Mesenteric fat pad (tissue), 1 donor: ENCODE measurements around the gene NGF. TPM values are rescaled to one million over a fixed set of nuclear protein-coding genes. Genes with fewer than 3 reads are reported as not detected.
"Not testable (repeated sequence)": the region's sequence is repeated elsewhere in the genome, so short reads cannot be mapped to it uniquely, and the experiment has no call there.

Source experiments
- DNase-seq: peaks from one replicate; pipeline ENCODE4 v3.0.0-alpha.2; 2020; ENCODE audit warnings: low spot score
- long read RNA-seq: library from polyadenylated mRNA; unstranded; transcript quantifications from one replicate; pipeline ENCODE4 v2.0.0, GENCODE V29; 2020
- total RNA-seq: library from RNA; stranded (reverse); fragmentation: NEBNext Ultra II Directional; extraction: Animal tissue kit (Norgen Biotek cat#: 25700); gene quantifications from one replicate; pipeline ENCODE4 v1.2.1, GENCODE V29; 2021
- donor health status: DM: yes; HTN: yes; CAD: no.

The NGF gene
- total RNA-seq = 5.2 TPM
- long read RNA-seq, partial matches to known transcripts = 1 of 17 reads
- long read RNA-seq, other reads (novel, unspliced or antisense) = 13 of 17 reads

GRCh38 chr1:115337633-115338456, at the start of gene NGF:
Gene NGF, minus strand, starts transcription at chr1:115338249. Its CDS starts 51,454 bp downstream, at chr1:115286795.
- no peak for DNase-seq

- not testable (repeated sequence) for DNase-seq
These were observed 45.4 kb upstream of the NGF start for GRCh38 chr1:115383455-115383854.

GRCh38 chr1:115379943-115380342, 41.9 kb upstream of the NGF start:
- DNase-seq = no peak

DNA sequence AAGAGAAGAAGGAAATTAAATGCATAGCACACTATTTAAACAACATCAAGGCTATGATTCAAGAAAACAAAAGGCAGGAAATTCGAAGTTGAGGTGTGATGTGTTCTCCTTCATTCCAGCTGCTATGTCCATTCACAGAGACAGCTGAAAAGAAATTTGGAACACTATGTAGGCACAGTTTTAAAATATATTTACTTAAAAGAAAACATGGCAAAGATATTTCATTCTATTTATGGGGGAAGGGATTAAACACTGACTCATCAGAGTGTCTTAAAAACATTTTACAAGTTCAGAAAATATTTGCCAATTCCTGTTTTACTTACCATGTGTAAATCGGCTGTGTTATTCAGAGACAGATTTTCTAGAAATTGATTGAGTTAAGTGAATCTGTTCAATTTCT, 39.4 kb upstream of the NGF start:
- no peak for DNase-seq

DNA sequence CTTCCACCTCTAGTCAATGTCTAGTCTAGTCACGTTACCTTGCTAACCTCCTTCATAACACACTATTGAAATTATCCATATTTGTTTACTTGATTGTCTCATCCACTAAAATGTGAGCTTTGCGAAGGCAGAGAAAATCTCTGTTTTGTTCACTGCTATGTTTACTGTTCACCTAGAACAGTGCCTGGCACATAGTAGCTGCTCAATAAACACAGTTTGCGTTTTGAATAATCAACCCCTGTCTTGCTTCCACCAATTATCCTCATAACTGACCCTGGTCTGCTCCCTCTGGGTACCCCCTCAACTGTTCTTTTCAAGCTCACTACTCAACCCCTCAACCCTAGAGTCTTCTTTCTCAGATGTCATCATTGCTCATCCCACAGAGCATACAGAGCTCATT, 36.5 kb upstream of the NGF start:
- no peak for DNase-seq

- no peak for DNase-seq
These were observed 35.3 kb upstream of the NGF start for GRCh38 chr1:115373305-115373704.

DNA sequence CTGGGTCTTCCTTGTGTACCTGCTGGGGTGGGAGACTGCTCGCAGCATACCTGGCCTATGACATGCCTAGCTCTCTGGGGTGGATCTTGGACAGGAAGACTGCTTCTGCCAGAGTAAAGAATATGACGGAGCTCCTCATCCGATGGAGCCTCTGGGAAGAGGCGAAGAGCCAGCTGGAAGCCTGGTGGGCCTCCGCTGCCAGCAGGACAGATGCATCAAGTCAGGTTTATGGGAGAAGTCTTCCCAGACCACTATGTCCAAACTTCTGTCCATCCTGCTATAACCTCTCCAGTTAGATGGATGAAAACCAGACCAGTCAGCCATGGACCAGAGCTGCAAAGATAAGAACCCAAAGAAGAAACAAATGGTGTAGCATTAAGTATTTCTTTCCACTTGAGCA, 27.7 kb upstream of the NGF start:
- DNase-seq = no peak

DNA sequence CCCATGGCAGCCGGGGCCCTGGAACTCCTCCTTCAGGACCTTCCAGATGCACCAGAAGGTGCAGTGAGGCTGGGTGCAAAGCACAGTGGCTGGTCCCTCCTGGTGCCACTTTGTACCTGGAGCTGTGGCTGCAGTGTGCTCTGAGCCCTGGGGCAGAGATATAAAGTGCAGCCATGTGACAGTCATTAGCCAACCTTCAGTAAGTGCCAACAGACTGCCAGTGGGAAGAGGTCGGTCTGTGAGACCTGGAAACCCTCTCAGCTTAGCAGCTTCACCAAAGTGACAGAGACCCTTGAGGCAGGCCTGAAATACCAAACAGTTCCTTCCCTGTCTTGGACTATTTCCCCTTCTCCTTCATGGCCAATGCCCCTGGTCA, 26.7 kb upstream of the NGF start:
- DNase-seq = no peak

- DNase-seq = no peak
These were observed 26.2 kb upstream of the NGF start for GRCh38 chr1:115364046-115364779.

DNA sequence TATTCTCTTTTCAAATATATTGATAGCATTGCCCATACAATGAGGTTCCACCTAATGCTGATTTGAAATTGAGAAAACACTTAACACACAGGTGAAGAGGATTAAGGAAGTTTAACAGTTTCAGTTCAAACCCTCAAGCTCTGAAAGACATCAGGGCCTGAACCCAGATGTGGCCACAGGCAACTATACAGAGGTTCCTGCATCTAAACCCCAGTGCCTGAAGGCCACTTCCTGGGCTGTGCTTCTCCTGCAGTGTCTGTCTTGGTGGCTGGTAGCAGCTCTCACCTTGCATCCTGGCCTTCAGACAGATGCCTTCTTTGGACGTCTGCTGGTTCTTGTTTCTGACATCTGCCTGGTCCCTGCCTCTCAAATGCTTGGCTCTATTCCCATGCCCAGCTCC, 25.1 kb upstream of the NGF start:
- no peak for DNase-seq

GRCh38 chr1:115360505-115361129, 22.6 kb upstream of the NGF start:
- DNase-seq = not testable (repeated sequence)

- DNase-seq = not testable (repeated sequence)
These were observed 21.9 kb upstream of the NGF start for GRCh38 chr1:115359787-115360452.

DNA sequence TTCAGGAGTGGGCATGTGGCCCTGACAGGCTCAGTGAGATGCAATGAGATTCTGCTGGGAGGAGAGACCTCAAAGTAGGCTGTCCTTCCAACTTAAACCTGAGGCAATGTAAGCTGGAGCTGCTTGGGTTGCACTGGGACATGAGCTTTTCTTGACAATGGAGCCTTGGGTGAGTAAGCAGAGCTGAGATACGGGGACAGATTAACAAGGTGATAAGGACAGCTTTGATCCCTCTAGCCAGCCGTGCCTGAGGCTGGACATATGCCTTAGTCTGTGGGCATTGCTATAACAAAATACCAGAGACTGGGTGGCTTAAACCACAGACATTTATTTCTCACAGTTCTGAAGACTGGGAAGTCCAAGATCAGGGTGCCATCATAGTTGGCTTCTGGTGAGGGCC, 18.3 kb upstream of the NGF start:
- no peak for DNase-seq

- DNase-seq = no peak
These were observed 17.0 kb upstream of the NGF start for GRCh38 chr1:115355069-115355468.

DNA sequence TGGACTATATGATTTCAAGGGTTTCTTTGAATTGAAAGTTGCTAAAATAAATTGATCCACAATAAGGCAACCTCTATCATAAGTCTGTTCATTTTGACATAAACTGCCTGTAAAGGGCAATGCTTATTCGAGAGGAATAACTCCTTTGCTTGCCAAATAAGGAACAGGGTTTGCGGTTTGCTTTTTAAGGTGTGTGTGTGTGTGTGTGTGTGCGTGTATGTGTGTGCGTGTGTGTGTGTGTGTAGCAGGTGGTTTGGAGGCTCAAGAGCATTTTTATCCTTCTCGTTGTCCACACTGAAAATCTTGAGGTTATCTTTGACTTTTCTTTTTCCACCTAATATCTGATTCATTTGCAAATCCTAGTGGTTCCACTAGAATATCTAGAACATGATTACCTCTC, 13.1 kb upstream of the NGF start:
- DNase-seq = no peak

- no peak for DNase-seq
These were observed 10.6 kb upstream of the NGF start for GRCh38 chr1:115348636-115349035.

GRCh38 chr1:115347282-115347681, 9.2 kb upstream of the NGF start:
- no peak for DNase-seq

GRCh38 chr1:115343200-115343737, 5.2 kb upstream of the NGF start:
- DNase-seq = no peak

DNA sequence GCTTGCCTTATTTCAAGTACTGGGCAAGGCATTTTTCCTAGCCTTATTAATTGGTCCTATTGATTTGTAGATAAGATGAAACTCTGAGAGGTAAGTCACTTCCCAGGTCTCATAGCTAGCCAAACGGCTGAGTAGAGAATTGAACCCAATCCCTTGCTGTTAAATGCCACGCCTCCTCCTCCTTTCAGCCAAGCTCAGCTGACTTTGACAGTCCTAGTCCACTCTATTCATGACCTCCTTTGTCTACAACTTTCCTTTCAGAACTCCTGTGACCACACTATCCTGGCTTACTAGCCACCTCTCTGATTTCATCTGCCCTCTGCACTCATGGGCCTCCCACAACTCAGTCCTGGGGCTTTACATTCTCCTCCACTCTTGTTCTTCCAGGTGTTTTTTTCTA, 3.9 kb upstream of the NGF start:
- no peak for DNase-seq

GRCh38 chr1:115340879-115341278, 2.8 kb upstream of the NGF start:
- DNase-seq = no peak

- no peak for DNase-seq
These were observed 390 bp upstream of the NGF start for GRCh38 chr1:115338457-115338820.
